Karpas-422 (cell line): ENCODE results near the gene FGF12. TPM values are rescaled to one million over a fixed set of nuclear protein-coding genes. Genes with fewer than 3 reads are reported as not detected.

Source experiments
- DNase-seq: peaks from one replicate; pipeline ENCODE4 v3.0.0-alpha.2; 2015
- H2AFZ ChIP-seq: fragments of 200-600 bp; sonication (generic); 2 replicates; pipeline ENCODE4 v1.6.1; 2014; ENCODE audit warnings: antibody characterized with exemption, low read length, mixed read lengths
- H3K27ac ChIP-seq: fragments of 200-600 bp; sonication (generic); 2 replicates; pipeline ENCODE4 v1.5.1; 2014; ENCODE audit warnings: mild to moderate bottlenecking, low read length, moderate library complexity
- H3K27me3 ChIP-seq: fragments of 200-600 bp; sonication (generic); 2 replicates; pipeline ENCODE4 v1.6.1; 2014; ENCODE audit warnings: low read length, mixed read lengths
- H3K36me3 ChIP-seq: fragments of 200-600 bp; sonication (generic); 2 replicates; pipeline ENCODE4 v1.6.1; 2014; ENCODE audit warnings: low read length, mixed read lengths; ENCODE audit not compliant: insufficient read depth
- H3K4me1 ChIP-seq: fragments of 200-600 bp; sonication (generic); 2 replicates; pipeline ENCODE4 v1.6.1; 2014; ENCODE audit warnings: mild to moderate bottlenecking, low read length, mixed read lengths
- H3K4me2 ChIP-seq: fragments of 200-600 bp; sonication (generic); 2 replicates; pipeline ENCODE4 v1.6.1; 2014; ENCODE audit warnings: low read length, low read depth, mild to moderate bottlenecking; ENCODE audit not compliant: poor library complexity, severe bottlenecking
- H3K4me3 ChIP-seq: fragments of 200-600 bp; sonication (generic); 2 replicates; pipeline ENCODE4 v1.5.1; 2014; ENCODE audit warnings: mild to moderate bottlenecking, antibody characterized with exemption, low read length, mixed read lengths
- H3K79me2 ChIP-seq: fragments of 200-600 bp; sonication (generic); 2 replicates; pipeline ENCODE4 v1.6.1; 2014; ENCODE audit warnings: mild to moderate bottlenecking, low read length, mixed read lengths
- H3K9ac ChIP-seq: fragments of 200-600 bp; sonication (generic); 2 replicates; pipeline ENCODE4 v1.6.0; 2014; ENCODE audit warnings: low read length
- H3K9me2 ChIP-seq: fragments of 200-600 bp; sonication (generic), shearing (Covaris generic); replicated peaks from 2 replicates; pipeline ENCODE4 v1.6.0; 2014; ENCODE audit warnings: mild to moderate bottlenecking, low read length, moderate library complexity; ENCODE audit not compliant: insufficient read depth
- H3K9me3 ChIP-seq: fragments of 300-700, 200-600 bp; sonication (generic); 2 replicates; pipeline ENCODE4 v1.6.1; 2014; ENCODE audit warnings: low read length, mixed read lengths
- H4K20me1 ChIP-seq: fragments of 200-600 bp; sonication (generic); 2 replicates; pipeline ENCODE4 v1.6.1; 2014; ENCODE audit warnings: mild to moderate bottlenecking, antibody characterized with exemption, low read length, low read depth; ENCODE audit not compliant: insufficient read depth
- total RNA-seq: library from RNA; depleted of rRNA; stranded (reverse); fragments of >200 nt; shearing (Covaris generic); gene quantifications from 2 replicates; pipeline ENCODE4 v1.2.3, GENCODE V29; 2014; ENCODE audit warnings: low replicate concordance

The FGF12 gene
- total RNA-seq, 1 experiment from 2014 or later, result not detected

DNA sequence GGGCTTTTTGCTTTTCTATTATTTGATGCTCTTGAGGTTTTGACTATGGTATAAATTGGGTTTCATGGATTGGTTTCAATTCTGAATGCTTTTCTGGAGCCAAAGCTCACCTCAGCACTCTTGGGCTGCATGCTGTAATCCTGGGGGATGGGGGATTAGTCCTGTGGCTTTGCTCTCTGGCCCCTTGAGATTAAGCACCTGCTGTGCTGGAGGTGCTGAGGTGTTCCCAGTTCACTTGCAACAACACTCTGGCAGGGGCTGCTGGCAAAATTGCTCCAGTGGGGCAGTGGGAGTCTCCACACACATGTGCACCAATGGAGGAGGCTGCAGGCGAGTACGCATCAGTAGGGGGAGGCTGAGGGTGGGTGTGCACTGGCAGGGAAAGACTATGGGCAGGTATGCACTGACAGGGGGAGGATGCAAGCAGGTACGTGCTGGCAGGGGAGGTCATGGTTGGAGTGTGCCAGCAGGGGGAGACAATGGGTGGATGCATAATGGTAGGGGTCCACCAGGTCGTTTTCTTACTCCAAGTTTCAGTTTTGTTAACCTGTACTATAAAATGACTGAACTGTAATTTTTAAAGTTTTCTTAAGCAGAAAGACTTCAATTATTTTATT, 489.2 kb downstream of the FGF12 start:
- Histone ChIP-seq H3K27me3 (no peaks in the 10 kb centered on the region), H4K20me1 (no peaks in the 10 kb centered on the region), H3K4me3 (no peak overlapping the region), H3K9me2 (no peaks in the 10 kb centered on the region), H3K27ac (no peak overlapping the region), H3K4me2 (no peak overlapping the region), H2AFZ (no peak overlapping the region), H3K9ac (no peak overlapping the region), H3K9me3 (no peaks in the 10 kb centered on the region), H3K4me1 (no peaks in the 10 kb centered on the region), H3K36me3 (no peaks in the 10 kb centered on the region), H3K79me2 (no peaks in the 10 kb centered on the region)
- peak; percentile 69 for DNase-seq

DNA sequence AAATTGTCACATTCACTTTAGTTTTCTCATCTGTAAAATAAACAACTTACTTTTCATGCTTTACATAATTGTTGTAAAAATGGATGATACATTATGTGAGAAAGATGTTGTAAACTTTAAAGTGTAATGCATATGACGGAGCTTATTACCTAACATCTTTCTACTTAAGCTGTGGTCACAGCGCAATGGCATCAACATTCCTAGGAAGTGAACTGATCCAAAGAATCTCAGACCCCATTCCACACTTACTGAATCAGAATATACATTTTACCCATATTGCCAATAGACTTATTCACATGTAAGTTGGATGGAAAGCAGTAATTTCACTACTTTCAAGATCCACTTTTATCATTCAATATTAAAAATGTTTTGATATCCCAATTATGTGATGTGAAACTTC, 497.5 kb downstream of the FGF12 start:
- no peaks in the 10 kb centered on the region for H3K9me3 ChIP-seq
- no peak overlapping the region for H3K4me2 ChIP-seq
- no peaks in the 10 kb centered on the region for H3K79me2 ChIP-seq

DNA sequence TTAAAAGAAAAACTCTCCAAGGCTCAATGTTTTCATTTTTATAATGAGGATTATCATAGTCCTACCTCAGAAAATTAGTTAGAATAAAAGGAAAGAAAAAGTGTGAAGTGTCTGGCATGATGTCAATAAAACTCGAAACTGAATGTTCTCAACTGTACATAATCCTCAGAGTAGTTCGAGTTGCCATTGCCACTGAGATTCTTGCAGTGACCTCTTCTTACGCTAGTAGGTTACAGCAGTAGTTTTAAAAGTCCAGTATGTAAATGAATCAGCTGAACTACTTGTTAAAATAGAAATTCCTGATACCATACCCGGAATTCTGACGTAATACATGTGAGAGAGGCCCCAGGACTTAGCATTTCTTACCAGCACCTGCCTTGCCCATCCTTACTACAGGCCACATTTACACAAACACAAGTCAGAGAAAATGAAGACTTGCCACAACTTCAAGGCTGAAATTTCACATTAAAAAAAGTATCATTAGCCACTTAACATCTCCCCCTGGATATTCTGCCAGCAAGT, 502.6 kb downstream of the FGF12 start:
- H2AFZ ChIP-seq, result no peak overlapping the region

More for the DNA sequence above, 497.5 kb downstream of the FGF12 start:
- H3K4me1 ChIP-seq, result no peaks in the 10 kb centered on the region
- no peak overlapping the region for H2AFZ ChIP-seq
- no peaks in the 10 kb centered on the region for H3K9me2 ChIP-seq
- H3K27ac ChIP-seq, result no peak overlapping the region
- DNase-seq, result no peak
- no peaks in the 10 kb centered on the region for H3K27me3 ChIP-seq
- H4K20me1 ChIP-seq, result no peaks in the 10 kb centered on the region
- H3K36me3 ChIP-seq, result no peaks in the 10 kb centered on the region
- H3K9ac ChIP-seq, result no peak overlapping the region
- H3K4me3 ChIP-seq, result no peak overlapping the region

DNA sequence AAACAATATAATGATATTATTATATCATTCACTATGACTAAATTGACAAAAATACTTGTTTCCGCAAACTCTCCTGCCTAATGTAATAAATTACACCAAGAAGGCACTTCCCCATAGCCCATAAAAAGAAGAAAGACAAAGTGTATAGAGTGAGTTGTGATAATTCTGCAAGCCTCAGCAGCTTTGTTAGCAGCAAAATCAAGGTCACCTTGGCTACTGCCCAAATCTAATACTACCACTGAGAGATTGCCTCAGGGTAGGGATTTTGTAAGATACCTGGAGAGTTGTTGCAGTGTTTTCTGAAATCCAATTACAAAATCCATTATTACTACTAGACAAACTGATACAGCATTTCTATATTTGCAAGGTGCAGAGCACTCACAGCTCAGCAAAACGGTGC, 503.5 kb downstream of the FGF12 start:
- Histone ChIP-seq H3K4me3 (no peak overlapping the region), H3K9me3 (no peaks in the 10 kb centered on the region), H3K27me3 (no peaks in the 10 kb centered on the region), H3K9ac (no peak overlapping the region), H3K4me2 (no peak overlapping the region), H3K36me3 (no peaks in the 10 kb centered on the region), H4K20me1 (no peaks in the 10 kb centered on the region), H3K4me1 (no peaks in the 10 kb centered on the region), H2AFZ (no peak overlapping the region), H3K9me2 (no peaks in the 10 kb centered on the region; the same call in 1 of the 2 replicates), H3K27ac (no peak overlapping the region), H3K79me2 (no peaks in the 10 kb centered on the region)
- DNase-seq, result no peak

More for the DNA sequence above, 502.6 kb downstream of the FGF12 start:
- no peak overlapping the region for H3K9ac ChIP-seq
- H4K20me1 ChIP-seq, result no peaks in the 10 kb centered on the region
- no peaks in the 10 kb centered on the region for H3K79me2 ChIP-seq
- no peaks in the 10 kb centered on the region for H3K36me3 ChIP-seq
- DNase-seq, result no peak
- H3K4me3 ChIP-seq, result no peak overlapping the region
- H3K9me2 ChIP-seq, result no peaks in the 10 kb centered on the region; the same call in 1 of the 2 replicates
- H3K4me1 ChIP-seq, result no peaks in the 10 kb centered on the region
- H3K27ac ChIP-seq, result no peak overlapping the region
- H3K27me3 ChIP-seq, result no peaks in the 10 kb centered on the region
- H3K4me2 ChIP-seq, result no peak overlapping the region
- no peaks in the 10 kb centered on the region for H3K9me3 ChIP-seq

DNA sequence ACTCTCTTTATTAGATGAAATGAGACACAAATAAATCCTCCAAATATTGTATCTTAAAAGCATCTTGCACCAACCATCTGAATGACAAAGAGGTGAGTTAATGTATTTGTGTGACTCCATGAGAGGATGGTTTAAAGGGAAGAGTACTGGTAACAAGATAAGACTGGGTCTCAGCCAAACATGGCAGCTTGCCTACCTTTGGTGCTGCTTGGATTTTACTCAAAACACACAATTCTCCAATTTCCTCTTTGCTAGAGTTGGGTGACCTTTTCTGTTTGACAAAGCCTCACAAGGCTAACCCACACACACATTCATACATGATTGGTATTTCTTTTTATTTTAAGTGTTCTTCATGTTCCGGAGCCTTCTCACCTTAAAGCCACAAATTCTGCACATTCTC, 506.4 kb downstream of the FGF12 start:
- H3K4me1 ChIP-seq, result no peaks in the 10 kb centered on the region
- no peak overlapping the region for H2AFZ ChIP-seq
- no peak overlapping the region for H3K9ac ChIP-seq
- no peaks in the 10 kb centered on the region for H3K79me2 ChIP-seq
- H3K27ac ChIP-seq, result no peak overlapping the region
- no peak for DNase-seq
- no peak overlapping the region for H3K4me3 ChIP-seq
- H3K4me2 ChIP-seq, result no peak overlapping the region
- no peaks in the 10 kb centered on the region for H4K20me1 ChIP-seq
- H3K9me3 ChIP-seq, result no peaks in the 10 kb centered on the region
- no peaks in the 10 kb centered on the region for H3K36me3 ChIP-seq
- no peaks in the 10 kb centered on the region; the same call in 1 of the 2 replicates for H3K9me2 ChIP-seq
- H3K27me3 ChIP-seq, result no peaks in the 10 kb centered on the region

DNA sequence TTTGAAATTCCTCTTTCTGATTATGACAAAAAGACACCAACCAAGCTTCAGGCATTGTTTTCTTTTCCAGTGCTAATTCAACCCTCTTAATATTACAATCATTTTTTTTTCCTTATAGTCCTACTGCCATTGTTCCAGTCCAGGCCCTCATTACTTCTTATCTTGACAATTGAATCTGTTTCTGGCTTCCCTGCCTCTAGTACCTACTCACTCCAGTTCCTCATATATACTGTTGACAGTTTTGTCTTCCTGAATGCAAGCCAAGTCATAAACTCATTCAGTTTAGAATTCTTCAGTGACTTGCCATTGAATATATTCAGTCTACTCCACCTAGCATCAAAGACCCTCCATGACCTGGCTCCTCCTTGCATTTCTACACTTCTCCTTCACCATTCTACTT, 507.4 kb downstream of the FGF12 start:
- H2AFZ ChIP-seq, result no peak overlapping the region
- H3K27me3 ChIP-seq, result no peaks in the 10 kb centered on the region
- no peaks in the 10 kb centered on the region for H3K36me3 ChIP-seq
- no peaks in the 10 kb centered on the region for H3K79me2 ChIP-seq
- no peaks in the 10 kb centered on the region for H3K9me3 ChIP-seq
- H3K4me1 ChIP-seq, result no peaks in the 10 kb centered on the region
- no peak overlapping the region for H3K4me2 ChIP-seq
- H3K4me3 ChIP-seq, result no peak overlapping the region
- no peaks in the 10 kb centered on the region; the same call in 1 of the 2 replicates for H3K9me2 ChIP-seq
- no peak overlapping the region for H3K9ac ChIP-seq
- DNase-seq, result no peak
- no peaks in the 10 kb centered on the region for H4K20me1 ChIP-seq
- H3K27ac ChIP-seq, result no peak overlapping the region

DNA sequence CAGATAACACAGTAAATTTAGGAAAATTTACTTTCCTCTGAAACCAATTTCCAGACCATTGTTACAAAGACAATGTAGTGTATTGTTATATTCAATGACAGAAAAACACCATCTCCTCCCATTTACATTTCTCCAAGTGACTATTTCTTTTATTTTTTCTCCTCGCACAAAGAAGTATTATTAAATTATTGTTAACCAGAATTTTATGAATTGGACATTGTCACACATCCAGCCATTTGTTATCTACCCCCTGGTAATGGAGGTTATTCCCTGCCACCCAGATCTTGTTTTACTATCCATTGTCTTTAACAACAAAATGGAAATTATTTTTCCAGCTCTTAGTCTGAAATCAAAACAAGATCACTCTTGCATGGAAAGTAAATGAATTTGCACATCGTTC, 511.3 kb downstream of the FGF12 start:
- Histone ChIP-seq H3K4me1 (no peaks in the 10 kb centered on the region), H4K20me1 (no peaks in the 10 kb centered on the region), H2AFZ (no peak overlapping the region), H3K79me2 (no peaks in the 10 kb centered on the region), H3K9me3 (no peaks in the 10 kb centered on the region), H3K27me3 (no peaks in the 10 kb centered on the region), H3K9ac (no peak overlapping the region), H3K27ac (no peak overlapping the region), H3K4me2 (no peak overlapping the region), H3K36me3 (no peaks in the 10 kb centered on the region), H3K9me2 (no peaks in the 10 kb centered on the region; the same call in 1 of the 2 replicates), H3K4me3 (no peak overlapping the region)
- DNase-seq, result no peak

DNA sequence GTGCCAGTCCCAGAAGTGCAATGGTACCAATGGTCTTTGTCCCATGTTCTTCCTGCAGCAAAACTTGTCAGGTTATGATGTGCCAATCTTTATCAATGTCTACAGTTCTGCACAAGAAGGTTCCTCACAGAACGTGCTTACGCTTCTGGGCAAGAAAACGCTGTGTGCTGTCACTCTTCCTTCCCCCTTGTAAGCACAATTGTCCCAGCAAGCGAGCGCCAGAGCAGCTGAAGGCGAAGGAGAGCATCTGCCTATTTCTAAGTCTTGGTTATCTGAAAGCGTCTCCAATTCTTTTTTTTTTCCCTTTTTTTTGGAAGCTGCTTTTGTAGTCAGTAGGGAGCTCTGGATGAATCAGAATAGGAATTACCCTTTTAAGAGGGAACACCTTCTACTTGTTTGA, 514.4 kb downstream of the FGF12 start:
- no peaks in the 10 kb centered on the region for H3K79me2 ChIP-seq
- no peak overlapping the region for H2AFZ ChIP-seq
- no peaks in the 10 kb centered on the region for H3K36me3 ChIP-seq
- no peaks in the 10 kb centered on the region for H4K20me1 ChIP-seq
- no peaks in the 10 kb centered on the region for H3K27me3 ChIP-seq
- H3K27ac ChIP-seq, result no peak overlapping the region
- H3K9me3 ChIP-seq, result no peaks in the 10 kb centered on the region
- H3K9ac ChIP-seq, result no peak overlapping the region
- no peak for DNase-seq
- H3K4me2 ChIP-seq, result no peak overlapping the region
- H3K4me1 ChIP-seq, result no peaks in the 10 kb centered on the region
- no peak overlapping the region for H3K4me3 ChIP-seq
- no peaks in the 10 kb centered on the region for H3K9me2 ChIP-seq
